GM18861 (cell line): Measurements from ENCODE around the gene PATJ.
A peak's percentile ranks its signal among the peaks of the same experiment; 100 is the strongest.
"Not testable (repeated sequence)": the region's sequence is repeated elsewhere in the genome, so short reads cannot be mapped to it uniquely, and the experiment has no call there.

Experiments used
- ATAC-seq: cut with Tn5 transposase; IDR thresholded peaks from one replicate; pipeline ENCODE4 v1.9.1; 2021; ENCODE audit not compliant: unreplicated experiment

The PATJ gene, protein sequence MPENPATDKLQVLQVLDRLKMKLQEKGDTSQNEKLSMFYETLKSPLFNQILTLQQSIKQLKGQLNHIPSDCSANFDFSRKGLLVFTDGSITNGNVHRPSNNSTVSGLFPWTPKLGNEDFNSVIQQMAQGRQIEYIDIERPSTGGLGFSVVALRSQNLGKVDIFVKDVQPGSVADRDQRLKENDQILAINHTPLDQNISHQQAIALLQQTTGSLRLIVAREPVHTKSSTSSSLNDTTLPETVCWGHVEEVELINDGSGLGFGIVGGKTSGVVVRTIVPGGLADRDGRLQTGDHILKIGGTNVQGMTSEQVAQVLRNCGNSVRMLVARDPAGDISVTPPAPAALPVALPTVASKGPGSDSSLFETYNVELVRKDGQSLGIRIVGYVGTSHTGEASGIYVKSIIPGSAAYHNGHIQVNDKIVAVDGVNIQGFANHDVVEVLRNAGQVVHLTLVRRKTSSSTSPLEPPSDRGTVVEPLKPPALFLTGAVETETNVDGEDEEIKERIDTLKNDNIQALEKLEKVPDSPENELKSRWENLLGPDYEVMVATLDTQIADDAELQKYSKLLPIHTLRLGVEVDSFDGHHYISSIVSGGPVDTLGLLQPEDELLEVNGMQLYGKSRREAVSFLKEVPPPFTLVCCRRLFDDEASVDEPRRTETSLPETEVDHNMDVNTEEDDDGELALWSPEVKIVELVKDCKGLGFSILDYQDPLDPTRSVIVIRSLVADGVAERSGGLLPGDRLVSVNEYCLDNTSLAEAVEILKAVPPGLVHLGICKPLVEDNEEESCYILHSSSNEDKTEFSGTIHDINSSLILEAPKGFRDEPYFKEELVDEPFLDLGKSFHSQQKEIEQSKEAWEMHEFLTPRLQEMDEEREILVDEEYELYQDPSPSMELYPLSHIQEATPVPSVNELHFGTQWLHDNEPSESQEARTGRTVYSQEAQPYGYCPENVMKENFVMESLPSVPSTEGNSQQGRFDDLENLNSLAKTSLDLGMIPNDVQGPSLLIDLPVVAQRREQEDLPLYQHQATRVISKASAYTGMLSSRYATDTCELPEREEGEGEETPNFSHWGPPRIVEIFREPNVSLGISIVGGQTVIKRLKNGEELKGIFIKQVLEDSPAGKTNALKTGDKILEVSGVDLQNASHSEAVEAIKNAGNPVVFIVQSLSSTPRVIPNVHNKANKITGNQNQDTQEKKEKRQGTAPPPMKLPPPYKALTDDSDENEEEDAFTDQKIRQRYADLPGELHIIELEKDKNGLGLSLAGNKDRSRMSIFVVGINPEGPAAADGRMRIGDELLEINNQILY (N-terminal part only)

DNA sequence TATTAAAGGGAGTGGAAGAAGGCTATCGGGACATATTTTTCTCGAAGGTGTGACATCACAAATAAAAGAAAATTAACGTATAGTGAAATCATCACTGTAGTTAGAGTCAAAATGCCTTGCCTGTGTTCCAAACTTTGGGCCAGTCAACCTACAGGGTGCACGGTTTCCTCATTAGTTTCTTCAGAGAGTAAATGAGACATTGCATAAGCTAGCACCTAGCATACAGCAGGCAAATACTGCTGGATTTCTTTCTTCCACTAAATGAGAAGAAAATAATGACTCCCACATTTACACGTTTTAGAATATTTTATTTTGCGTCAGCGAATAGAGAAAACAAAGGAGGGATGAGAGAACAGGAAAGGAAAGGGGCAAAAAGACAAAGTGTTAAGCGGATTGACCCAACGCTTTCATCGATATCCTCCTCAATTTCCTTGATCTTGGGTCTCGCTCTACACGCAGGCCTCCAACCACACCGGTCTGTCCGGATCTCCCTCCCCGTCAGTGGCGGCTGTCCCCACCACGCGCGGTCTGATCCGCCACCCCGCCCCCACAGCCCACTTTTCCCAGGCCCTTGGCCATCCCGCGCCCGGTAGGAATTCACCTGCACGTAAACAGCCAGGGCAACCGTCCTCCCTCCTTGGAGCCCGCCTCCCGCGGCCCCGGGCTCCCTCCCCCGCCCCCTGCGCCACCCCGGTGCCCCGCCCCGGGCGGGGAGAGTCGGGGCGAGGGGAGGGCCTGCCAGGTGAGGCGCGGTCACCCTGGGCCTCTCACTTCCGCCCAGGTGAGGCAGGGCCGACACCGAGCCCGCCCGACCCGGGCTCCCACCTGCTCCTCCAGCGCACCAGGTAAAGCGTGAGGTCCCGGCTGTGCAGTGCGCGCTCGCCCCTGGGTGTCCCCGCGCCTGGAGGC is at the start of gene PATJ:
TSS of gene PATJ (plus strand) at position 770 of the 909 bp plus-strand sequence. CDS start 20,413 bp downstream, outside the sequence.
- peak; percentile 67 for ATAC-seq

DNA sequence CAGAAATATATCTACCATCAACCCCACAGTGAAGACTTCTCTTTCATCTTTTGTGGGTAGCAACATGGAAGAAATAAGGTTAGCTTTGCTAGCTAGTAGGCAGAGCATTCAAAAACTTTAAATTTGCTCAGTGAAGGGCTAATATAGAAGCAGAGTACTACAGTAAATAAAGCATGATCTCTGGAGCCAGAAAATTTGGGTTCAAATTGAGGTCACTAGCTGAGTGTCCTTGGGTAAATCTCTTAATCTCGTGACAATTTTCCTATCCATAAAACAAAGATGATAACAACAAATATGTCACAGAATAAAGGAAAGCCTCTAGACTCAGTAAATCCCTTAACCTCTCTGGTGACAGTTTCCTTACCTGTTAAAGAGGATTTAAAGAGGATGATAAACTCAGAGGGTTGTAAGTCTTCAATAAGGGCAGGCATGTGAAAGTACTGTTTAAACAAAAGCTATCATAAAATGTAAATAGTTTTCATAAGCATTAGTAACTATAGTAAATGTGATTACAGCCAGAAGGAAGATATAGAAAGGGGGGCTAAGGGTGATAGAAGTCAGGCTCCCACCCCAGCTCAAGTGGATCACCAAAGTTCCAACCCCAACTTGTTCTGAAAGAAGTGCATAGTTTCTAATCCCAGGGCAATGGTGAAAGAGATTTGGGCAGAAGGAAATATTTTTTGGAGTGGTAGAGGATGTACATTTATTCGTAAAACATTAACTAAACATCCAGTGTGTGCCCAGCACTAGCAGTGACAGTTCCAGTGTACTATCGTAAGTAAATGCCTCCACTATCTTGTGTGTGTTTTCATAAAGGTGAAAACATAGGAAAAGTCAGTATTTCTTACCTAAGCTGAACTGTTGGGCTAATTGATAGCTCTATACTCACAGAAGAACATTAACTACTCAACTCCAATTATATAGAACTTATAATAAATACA is 42.1 kb upstream of the PATJ start:
- ATAC-seq = no peak

DNA sequence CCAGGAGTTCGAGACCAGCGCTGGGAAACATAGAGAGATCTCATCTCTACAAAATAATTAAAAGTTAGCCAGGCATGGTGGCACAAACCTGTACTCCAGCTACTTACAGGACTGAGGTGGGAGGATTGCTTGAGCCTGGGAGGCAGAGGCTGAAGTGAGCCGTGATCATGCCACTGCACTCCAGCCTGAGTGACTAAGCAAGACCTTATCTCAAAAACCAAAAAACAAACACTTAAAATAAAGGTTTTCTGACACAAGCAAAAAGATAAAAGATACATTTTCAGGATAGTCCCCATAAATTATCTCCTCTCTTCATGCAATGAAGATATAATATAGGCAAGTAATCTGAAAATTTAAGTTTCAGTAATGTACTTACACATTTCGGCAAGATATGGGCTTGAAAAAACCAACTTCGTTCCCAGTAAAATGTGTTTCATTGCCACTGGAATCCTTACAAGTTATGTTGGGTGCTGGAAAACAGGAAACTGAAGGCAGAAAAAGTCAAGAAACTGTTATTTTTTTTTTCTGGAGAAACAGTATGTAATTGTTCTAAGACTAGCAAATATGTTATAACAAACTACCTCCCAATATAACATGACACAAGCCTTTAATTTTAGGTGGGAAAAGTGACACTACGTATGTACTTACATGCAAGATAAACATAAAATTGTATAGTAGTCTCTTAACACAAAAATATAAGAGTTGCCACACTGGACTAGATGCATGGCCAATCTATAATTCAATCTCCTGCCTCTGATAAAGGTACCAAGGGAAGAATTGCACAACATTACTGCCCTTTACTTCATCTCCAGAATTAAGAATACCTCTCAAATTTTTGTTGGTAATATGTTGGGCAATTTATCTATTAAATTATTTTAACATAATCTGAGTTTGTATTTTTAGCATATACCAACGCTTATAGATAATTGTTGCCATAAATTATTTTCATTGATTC is 33.0 kb upstream of the PATJ start:
- ATAC-seq = no peak

DNA sequence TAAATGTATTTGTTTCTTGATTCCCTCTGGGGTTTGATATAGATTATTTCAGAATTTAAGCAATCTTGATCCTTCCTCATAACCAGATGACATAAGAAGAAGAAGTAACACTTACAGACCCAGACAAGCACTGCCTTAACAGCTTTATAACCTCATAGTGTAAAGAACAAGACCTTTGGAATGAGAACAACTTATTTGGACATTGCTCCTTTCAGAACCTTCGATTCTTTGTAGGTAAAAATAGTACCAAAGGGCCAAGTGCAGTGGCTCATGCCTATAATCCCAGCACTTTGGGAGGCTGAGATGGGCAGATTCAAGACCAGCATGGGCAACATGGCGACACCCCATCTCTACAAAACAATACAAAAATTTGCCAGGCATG is 32.4 kb upstream of the PATJ start:
- no peak for ATAC-seq

DNA sequence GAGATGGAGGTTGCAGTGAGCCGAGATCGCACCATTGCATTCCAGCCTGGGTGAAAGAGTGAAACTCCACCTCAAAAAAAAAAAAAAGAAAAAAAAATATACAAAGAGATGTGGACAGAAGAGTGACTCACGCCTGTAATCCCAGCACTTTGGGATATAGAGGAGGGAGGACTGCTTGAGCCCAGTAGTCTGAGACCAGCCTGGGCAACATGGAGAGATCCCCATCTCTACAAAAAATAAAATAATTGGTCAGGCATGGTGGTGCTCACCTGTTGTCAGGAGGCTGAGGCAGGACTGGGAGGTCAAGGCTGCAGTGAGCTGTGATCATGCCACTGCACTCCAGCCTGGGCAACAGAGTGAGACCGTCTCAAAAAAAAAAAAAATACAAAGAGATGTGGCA is 31.0 kb upstream of the PATJ start:
- not testable (repeated sequence) for ATAC-seq

DNA sequence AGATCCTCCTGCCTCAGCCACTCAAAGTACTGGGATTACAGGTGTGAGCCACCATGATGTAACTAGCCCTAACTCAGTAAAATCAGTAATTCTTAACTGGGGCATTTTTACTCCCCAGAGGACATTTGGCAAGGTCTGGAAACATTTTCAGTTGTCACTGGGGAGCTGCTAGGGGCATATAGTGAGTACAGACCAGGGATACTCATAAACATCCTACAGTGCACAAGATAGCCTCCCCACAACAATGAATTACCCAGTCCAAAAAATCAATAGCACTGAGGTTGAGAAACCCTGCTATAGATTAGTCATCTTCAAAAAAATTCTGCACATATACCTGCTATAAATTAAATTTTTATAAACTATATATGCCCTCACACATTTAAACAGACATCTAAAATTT is 30.3 kb upstream of the PATJ start:
- ATAC-seq = no peak

DNA sequence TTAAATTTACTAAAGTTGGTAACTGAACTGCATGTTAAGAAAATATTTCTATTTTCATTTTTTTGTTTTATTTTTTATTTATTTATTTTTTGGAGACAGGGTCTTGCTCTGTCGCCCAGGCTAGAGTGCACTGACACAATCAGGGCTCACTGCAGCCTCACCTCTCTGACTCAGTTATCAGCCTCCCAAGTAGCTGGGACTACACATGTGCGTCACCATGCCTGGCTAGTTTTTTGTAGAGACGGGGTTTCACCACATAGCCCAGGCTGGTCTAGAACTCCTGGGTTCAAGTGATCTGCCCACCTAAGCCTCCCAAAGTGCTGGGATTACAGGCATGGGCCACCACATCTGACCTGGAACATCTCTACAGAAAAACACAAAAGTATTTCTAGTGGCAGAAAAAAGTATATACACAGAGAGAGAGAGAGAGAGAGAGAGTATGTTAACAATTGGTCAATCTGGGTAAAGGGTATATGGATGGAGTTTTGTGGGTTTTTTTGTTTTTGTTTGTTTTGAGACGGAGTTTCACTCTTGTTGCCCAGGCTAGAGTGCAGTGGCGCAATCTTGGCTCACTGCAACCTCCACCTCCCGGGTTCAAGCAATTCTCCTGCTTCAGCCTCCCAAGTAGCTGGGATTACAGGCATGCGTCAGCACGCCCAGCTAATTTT is 23.1 kb upstream of the PATJ start:
- not testable (repeated sequence) for ATAC-seq

DNA sequence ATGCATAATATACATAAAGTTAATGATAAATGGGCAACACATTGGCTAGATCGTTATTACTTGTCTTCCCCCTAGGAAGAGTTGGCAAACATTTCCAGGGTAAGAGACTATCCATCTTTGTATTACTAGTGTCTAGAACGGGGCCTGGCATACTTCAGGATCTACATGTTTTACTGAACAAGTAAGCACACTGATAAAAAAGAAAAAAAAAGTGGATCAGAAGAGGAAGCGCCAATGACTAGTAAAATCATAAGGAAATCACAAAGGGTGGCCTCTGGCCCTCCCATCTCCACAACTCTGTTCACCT is 17.8 kb upstream of the PATJ start:
- no peak for ATAC-seq

DNA sequence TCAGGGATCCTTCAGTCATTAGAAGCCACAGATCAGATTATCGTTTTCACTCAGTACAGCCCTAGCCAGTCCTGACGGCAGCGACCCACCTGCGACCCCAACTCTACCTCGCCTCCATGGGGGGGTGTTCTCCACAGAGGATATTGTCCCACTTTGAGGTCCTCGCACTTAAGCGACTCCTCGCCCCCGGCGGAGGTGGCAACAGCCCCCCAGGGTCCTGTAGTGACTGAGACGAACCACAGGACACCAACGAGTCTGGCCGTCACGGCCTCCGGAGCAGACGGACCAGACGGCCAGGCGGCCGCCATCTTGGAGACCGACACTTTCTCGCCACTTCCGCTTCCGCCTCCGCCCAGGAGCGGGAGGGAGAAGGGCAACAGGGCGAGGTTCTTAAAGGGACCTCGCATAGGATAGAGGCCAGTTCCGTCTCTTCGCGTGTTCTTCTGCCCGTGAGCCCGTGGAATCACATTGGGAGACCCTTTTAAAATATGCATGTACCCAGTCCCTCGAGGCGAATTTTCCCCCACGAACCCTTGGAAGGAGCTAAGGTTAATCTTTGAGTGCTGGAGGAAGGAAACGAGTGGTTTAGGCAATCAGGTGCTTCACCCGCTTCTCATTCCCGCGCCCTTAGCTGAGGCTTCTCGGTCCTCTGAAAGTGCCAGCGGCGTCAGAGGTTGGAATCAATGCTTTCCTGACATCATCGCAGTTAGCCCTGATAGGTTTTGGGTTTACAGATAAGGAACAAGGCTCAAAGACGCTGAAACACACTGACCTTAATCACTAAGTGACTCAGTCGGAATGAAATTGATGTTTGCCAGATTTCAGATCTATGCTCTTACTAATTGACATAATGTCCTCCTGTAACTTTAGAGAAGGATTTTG is 17.2 kb upstream of the PATJ start, which contains the start of gene TM2D1:
TSS of gene TM2D1 (minus strand) at position 329 of the 882 bp plus-strand sequence. CDS start at position 308, 21 bp downstream.
- peak; percentile 99 for ATAC-seq

DNA sequence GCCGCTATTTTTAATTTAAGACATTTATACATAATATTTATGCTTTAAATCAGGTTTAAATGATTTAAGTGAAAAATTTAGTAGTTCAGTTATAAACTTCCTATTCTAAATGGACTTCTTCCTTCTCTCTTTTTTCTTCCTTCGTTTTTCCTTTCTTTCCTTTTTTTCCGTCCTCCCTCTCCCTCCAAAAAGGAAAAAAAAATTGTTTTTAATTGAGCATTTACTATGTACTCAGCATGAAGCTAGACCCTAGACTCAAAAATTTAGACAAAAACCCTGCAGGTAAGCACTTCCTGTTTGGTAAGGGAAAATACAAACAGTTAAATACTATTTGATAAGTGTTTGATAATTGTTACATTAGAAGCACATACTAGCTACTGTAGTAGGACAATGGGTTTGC is 14.7 kb upstream of the PATJ start:
- no peak for ATAC-seq

DNA sequence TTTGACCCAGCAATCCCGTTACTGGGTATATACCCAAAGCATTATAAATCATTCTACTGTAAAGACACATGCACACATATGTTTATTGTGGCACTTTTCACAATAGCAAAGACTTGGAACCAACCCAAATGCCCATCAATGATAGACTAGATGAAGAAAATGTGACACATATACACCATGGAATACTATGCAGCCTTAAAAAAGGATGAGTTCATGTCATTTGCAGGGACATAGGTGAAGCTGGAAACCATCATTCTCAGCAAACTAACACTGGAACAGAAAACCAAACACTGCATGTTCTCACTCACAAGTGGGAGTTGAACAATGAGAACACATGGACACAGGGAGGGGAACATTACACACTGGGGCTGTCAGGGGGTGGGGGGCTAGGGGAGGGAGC is 11.6 kb upstream of the PATJ start:
- ATAC-seq = not testable (repeated sequence)

DNA sequence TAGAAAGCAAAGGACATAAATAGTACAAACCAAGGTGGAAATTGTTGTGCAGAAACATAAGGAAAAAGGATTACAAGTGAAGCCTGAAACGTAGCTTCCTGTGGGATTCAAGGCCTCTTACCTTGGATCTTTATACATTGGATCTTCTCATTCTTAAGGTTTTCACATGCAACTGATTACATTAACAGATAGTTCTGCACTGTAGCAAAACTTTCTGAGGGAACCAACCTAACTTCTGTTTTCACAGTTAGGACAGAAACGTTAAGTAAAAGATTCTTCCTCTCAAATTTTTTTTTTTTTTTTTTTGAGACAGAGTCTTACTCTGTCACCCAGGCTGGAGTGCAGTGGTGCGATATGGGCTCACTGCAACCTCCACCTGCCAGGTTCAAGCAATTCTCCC is 9.6 kb upstream of the PATJ start:
- ATAC-seq = no peak

DNA sequence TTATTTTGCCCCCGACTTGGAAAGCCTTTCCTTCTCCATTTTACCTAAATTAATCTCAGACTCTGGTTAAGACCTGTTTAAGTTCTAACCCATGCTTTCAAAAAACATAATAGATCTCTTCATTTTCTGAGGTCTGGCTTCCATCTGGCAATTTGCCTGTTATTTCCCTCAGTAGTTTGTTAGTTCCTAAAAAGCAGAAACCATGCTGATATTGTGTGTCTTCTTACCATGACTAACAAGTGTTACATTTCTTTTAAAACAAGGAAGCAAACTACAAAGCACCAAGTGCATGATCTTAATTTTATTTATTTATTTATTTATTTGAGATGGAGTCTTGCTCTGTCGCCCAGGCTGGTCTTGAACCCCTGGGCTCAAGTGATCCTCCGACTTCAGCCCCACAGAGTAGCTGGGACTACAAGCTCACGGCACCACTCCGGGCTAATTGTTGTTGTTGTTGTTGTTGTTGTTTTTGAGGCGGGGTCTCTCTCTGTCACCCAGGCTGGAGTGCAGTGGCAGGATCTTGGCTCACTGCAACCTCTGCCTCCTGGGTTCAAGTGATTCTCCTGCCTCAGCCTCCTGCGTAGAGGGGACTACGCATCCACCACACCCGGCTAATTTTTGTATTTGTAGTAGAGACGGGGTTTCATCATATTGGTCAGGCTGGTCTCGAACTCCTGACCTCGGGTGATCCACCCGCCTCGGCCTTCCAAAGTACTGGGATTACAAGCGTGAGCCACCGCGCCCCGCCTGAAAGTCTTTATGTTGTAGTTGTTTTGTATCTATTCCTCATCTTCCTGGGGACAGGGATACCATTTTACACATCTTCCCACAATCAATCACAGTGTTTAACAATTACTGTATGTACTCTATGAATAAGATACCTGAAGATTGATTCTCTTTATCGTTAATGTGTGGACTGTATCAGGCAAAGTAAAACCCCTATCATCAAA is 1.3 kb upstream of the PATJ start:
- ATAC-seq = no peak

DNA sequence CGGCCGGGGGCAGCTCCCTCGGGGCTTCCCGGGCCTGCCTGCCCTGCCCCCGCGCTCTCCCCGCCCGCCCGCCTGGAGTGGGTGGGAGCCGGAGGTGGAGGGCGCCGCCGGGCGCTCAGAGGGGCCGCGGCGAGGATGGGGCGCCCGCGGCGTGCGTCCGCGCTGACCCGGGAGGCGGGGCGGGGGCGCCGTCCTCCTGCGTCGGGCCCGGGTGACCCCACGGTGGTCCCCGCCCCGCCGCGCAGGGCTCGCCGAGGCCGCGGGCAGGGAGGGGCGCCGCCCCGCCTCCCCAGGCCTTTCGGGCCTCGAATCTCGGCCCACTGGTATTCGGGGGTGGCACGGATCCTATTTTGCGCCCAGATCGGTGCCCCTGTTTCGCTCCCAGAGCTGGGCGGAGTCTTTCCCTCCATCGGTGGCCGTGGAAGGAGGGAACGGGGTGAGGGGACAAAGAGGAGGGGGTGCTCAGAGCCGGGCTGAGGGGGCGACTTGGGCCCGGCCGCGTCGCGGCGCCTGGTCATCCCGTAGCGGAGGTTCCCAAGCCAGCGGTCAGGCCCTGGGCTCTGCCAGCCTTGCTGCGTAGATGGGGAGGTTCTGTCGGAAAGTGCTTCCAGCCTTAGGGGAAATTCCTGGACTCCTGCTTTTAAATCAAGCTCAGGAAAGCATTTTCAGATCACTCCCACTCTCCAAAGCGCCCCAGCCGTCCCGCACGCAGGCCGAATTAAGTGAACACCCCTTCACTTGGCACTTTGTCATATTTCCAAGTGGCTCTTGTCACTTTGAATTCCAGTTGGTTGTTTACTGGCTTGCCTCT is 545 bp downstream of the PATJ start:
- ATAC-seq = peak; percentile 45

DNA sequence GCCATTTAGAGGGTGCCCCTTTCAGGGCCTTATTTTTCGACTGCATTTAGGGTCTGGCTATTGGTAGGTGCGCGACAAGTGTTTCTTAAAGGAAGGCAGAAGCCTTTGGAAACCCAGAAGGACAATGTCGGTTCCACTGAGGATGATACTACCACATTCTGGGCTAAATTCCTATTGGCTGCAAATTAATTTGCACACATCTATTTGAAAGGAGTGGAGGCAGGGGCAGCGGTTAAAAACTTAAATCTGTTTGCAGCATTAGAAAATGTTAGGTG is 1.1 kb downstream of the PATJ start:
- no peak for ATAC-seq
